Trophoblast cell (in vitro differentiated cells and primary cell): ENCODE measurements around the gene CYB5B.

ENCODE experiments used
- DNase-seq, 2 donors: peaks; one replicate each; pipeline ENCODE4 v3.0.0-alpha.2; 2016
- H2AFZ ChIP-seq: 2 replicates; pipeline ENCODE4 v1.6.1; 2013; ENCODE audit warnings: low read length, moderate library complexity, mild to moderate bottlenecking; ENCODE audit not compliant: insufficient read depth, poor library complexity
- H2AK5ac ChIP-seq: 2 replicates; pipeline ENCODE4 v1.6.1; 2013; ENCODE audit warnings: mild to moderate bottlenecking, low read length
- H2BK120ac ChIP-seq: 2 replicates; pipeline ENCODE4 v1.6.1; 2013; ENCODE audit warnings: low read length, mild to moderate bottlenecking, moderate library complexity; ENCODE audit not compliant: insufficient read depth, poor library complexity
- H2BK12ac ChIP-seq: 2 replicates; pipeline ENCODE4 v1.6.1; 2013; ENCODE audit warnings: mild to moderate bottlenecking, low read length, moderate library complexity
- H2BK5ac ChIP-seq: 2 replicates; pipeline ENCODE4 v1.6.1; 2013; ENCODE audit warnings: low read length, low read depth, moderate library complexity, mild to moderate bottlenecking; ENCODE audit not compliant: poor library complexity
- H3K14ac ChIP-seq: 2 replicates; pipeline ENCODE4 v1.6.1; 2013; ENCODE audit warnings: mild to moderate bottlenecking, low read length
- H3K18ac ChIP-seq: 2 replicates; pipeline ENCODE4 v1.6.1; 2013; ENCODE audit warnings: mild to moderate bottlenecking, low read length
- H3K23ac ChIP-seq: 2 replicates; pipeline ENCODE4 v1.6.1; 2013; ENCODE audit warnings: low read length
- H3K27ac ChIP-seq: 2 replicates; pipeline ENCODE4 v1.5.1; 2013; ENCODE audit warnings: low read depth, mild to moderate bottlenecking, inconsistent platforms, low read length, moderate library complexity
- H3K27me3 ChIP-seq: 2 replicates; pipeline ENCODE4 v1.6.1; 2013; ENCODE audit warnings: inconsistent platforms, mild to moderate bottlenecking, low read length, moderate library complexity; ENCODE audit not compliant: insufficient read depth
- H3K36me3 ChIP-seq, 2 experiments: 1 replicate in 1 of 2; 2 replicates in 1 of 2; pipeline ENCODE4 v1.6.1; 2013; ENCODE audit warnings: low read length in 2 of 2, mild to moderate bottlenecking in 2 of 2, moderate library complexity in 1 of 2; ENCODE audit not compliant: insufficient read depth in 2 of 2, control insufficient read depth in 1 of 2
- H3K4ac ChIP-seq: 2 replicates; pipeline ENCODE4 v1.6.1; 2013; ENCODE audit warnings: low read depth, mild to moderate bottlenecking, low read length, moderate library complexity
- H3K4me1 ChIP-seq, 2 experiments: 1 replicate in 1 of 2; 2 replicates in 1 of 2; pipeline ENCODE4 v1.6.1; 2013; ENCODE audit warnings: low read length in 2 of 2, mild to moderate bottlenecking in 2 of 2, moderate library complexity in 1 of 2; ENCODE audit not compliant: insufficient read depth in 2 of 2, control insufficient read depth in 1 of 2
- H3K4me2 ChIP-seq: 2 replicates; pipeline ENCODE4 v1.6.1; 2013; ENCODE audit warnings: inconsistent platforms, mild to moderate bottlenecking, low read length, moderate library complexity
- H3K4me3 ChIP-seq: 2 replicates; pipeline ENCODE4 v1.5.1; 2013; ENCODE audit warnings: mild to moderate bottlenecking, low read depth, low read length, inconsistent platforms
- H3K79me1 ChIP-seq: one replicate; pipeline ENCODE4 v1.6.1; 2013; ENCODE audit warnings: low read length
- H3K79me2 ChIP-seq: 2 replicates; pipeline ENCODE4 v1.6.1; 2013; ENCODE audit warnings: low read length, mild to moderate bottlenecking; ENCODE audit not compliant: control insufficient read depth, insufficient read depth, poor library complexity
- H3K9ac ChIP-seq: 2 replicates; pipeline ENCODE4 v1.6.1; 2013; ENCODE audit warnings: mild to moderate bottlenecking, low read length
- H3K9me3 ChIP-seq: 2 replicates; pipeline ENCODE4 v1.6.1; 2013; ENCODE audit warnings: low read depth, mild to moderate bottlenecking, control low read depth, inconsistent platforms, low read length; ENCODE audit not compliant: insufficient read depth
- H4K12ac ChIP-seq: 2 replicates; pipeline ENCODE4 v1.6.1; 2013; ENCODE audit warnings: low read depth, mild to moderate bottlenecking, low read length, moderate library complexity
- H4K8ac ChIP-seq: 2 replicates; pipeline ENCODE4 v1.6.1; 2013; ENCODE audit warnings: low read depth, mild to moderate bottlenecking, low read length, moderate library complexity
- H4K91ac ChIP-seq: one replicate; pipeline ENCODE4 v1.6.1; 2013; ENCODE audit warnings: low read depth, mild to moderate bottlenecking, low read length, moderate library complexity
- WGBS: extraction: QIAGEN DNeasy Blood & Tissue Kit; methylation state at CpG from one replicate; pipeline ENCODE4 v1.1.7; 2013; ENCODE audit warnings: missing lambda C conversion rate; ENCODE audit not compliant: insufficient read length, insufficient coverage; ENCODE audit errors: extremely low coverage; 5-methylcytosine and 5-hydroxymethylcytosine counted together

CYB5B gene

GRCh38 chr16:69417520-69418199, 6.8 kb upstream of the CYB5B start:
- Histone ChIP-seq H3K79me1 (no peaks in the 10 kb centered on the region), H3K23ac (no peak overlapping the region), H3K27me3 (no peaks in the 10 kb centered on the region), H3K4me2 (no peak overlapping the region), H3K14ac (no peak overlapping the region), H2BK12ac (no peak overlapping the region), H3K4ac (no peak overlapping the region), H2AFZ (no peak overlapping the region), H3K36me3 (no peaks in the 10 kb centered on the region), H2AK5ac (no peak overlapping the region), H3K9ac (no peak overlapping the region), H4K91ac (no peak overlapping the region), H3K4me1 (no peaks in the 10 kb centered on the region), H3K79me2 (no peaks in the 10 kb centered on the region), H3K4me3 (no peak overlapping the region), H3K27ac (no peak overlapping the region), H3K9me3 (no peaks in the 10 kb centered on the region), H4K8ac (no peak overlapping the region), H2BK120ac (no peak overlapping the region), H3K18ac (no peak overlapping the region), H4K12ac (no peak overlapping the region), H2BK5ac (no peak overlapping the region)
- no CpG with 5 or more reads among the region's 7 CpGs for WGBS
- DNase-seq: no peak

GRCh38 chr16:69419956-69420355, 4.5 kb upstream of the CYB5B start:
- Histone ChIP-seq H3K18ac (no peak overlapping the region), H3K36me3 (no peaks in the 10 kb centered on the region), H2BK5ac (no peak overlapping the region), H4K12ac (no peak overlapping the region), H4K8ac (no peak overlapping the region), H3K9me3 (no peaks in the 10 kb centered on the region), H3K23ac (no peak overlapping the region), H2AFZ (no peak overlapping the region), H3K4ac (no peak overlapping the region), H4K91ac (no peak overlapping the region), H3K27ac (no peak overlapping the region), H3K4me2 (no peak overlapping the region), H3K79me2 (peaks cover 4% of the 10 kb centered on the region), H2AK5ac (no peak overlapping the region), H3K9ac (no peak overlapping the region), H3K27me3 (no peaks in the 10 kb centered on the region), H2BK120ac (no peak overlapping the region), H2BK12ac (no peak overlapping the region), H3K4me1 (peaks cover 0 to 2% of the 10 kb centered on the region in 2 experiments), H3K79me1 (peaks cover 6% of the 10 kb centered on the region), H3K14ac (no peak overlapping the region), H3K4me3 (no peak overlapping the region)
- DNase-seq: no peak
- WGBS: no CpG with 5 or more reads among the region's 4 CpGs

GRCh38 chr16:69423189-69423588, 1.2 kb upstream of the CYB5B start:
- H4K8ac ChIP-seq: no peak overlapping the region
- H3K14ac ChIP-seq: no peak overlapping the region
- H2BK120ac ChIP-seq: no peak overlapping the region
- no peaks in the 10 kb centered on the region for H3K27me3 ChIP-seq
- H3K4me1 ChIP-seq: peaks cover 0 to 2% of the 10 kb centered on the region in 2 experiments
- H3K4me2 ChIP-seq: no peak overlapping the region
- peak; percentile 43 to 83 for DNase-seq
- H3K9ac ChIP-seq: no peak overlapping the region
- H3K4me3 ChIP-seq: no peak overlapping the region
- H2AK5ac ChIP-seq: peak overlapping the region; percentile 54
- no peaks in the 10 kb centered on the region for H3K9me3 ChIP-seq
- H3K18ac ChIP-seq: no peak overlapping the region
- H2AFZ ChIP-seq: no peak overlapping the region
- H4K91ac ChIP-seq: no peak overlapping the region
- no peak overlapping the region for H3K23ac ChIP-seq
- H2BK12ac ChIP-seq: peak overlapping the region; percentile 30
- H3K36me3 ChIP-seq: peaks cover 7% of the 10 kb centered on the region in 2 experiments
- H3K4ac ChIP-seq: no peak overlapping the region
- 98% methylated on average over 3 of the region's 11 CpGs for WGBS
- H3K27ac ChIP-seq: no peak overlapping the region
- no peak overlapping the region for H2BK5ac ChIP-seq
- peaks cover 6% of the 10 kb centered on the region for H3K79me1 ChIP-seq
- peaks cover 4% of the 10 kb centered on the region for H3K79me2 ChIP-seq
- H4K12ac ChIP-seq: no peak overlapping the region

GRCh38 chr16:69424935-69425784, 741 bp downstream of the CYB5B start:
- Histone ChIP-seq H4K91ac (peak overlapping the region; percentile 22), H3K27ac (peak overlapping the region; percentile 83), H3K4me1 (peaks cover 0 to 2% of the 10 kb centered on the region in 2 experiments), H3K9ac (peak overlapping the region; percentile 83), H2BK12ac (no peak overlapping the region), H2BK120ac (peak overlapping the region; percentile 1), H2AFZ (peak overlapping the region; percentile 39), H3K4me2 (peak overlapping the region; percentile 80), H3K27me3 (no peaks in the 10 kb centered on the region), H3K18ac (peak overlapping the region; percentile 27), H3K36me3 (peaks cover 12 to 18% of the 10 kb centered on the region in 2 experiments), H3K79me2 (peaks cover 4% of the 10 kb centered on the region), H2BK5ac (peak overlapping the region; percentile 5), H4K8ac (peak overlapping the region; percentile 55), H2AK5ac (no peak overlapping the region), H4K12ac (peak overlapping the region; percentile 76), H3K79me1 (peaks cover 6% of the 10 kb centered on the region), H3K14ac (peak overlapping the region; percentile 63), H3K4ac (peak overlapping the region; percentile 81), H3K9me3 (no peaks in the 10 kb centered on the region), H3K23ac (no peak overlapping the region), H3K4me3 (peak overlapping the region; percentile 93)
- no CpG with 5 or more reads among the region's 11 CpGs for WGBS
- DNase-seq: no peak
